Measurements from ENCODE around the gene SPEN. TPM values are rescaled to one million over a fixed set of nuclear protein-coding genes. Genes with fewer than 3 reads are reported as not detected.

Gene SPEN
- total and polyA plus RNA-seq, 2 of the 4 experiments (the other 2 are of a cell fraction), result 7.6 to 15.8 TPM

- Histone ChIP-seq H2BK120ac (ENCODE audit: low read depth, low read length) (no peak overlapping the region), H3K4me1 (ENCODE audit: control insufficient read depth, insufficient read depth, low read length) (peaks cover 23% of the 10 kb centered on the region), H3K4ac (ENCODE audit: low read depth, low read length) (no peak overlapping the region), H3K79me1 (ENCODE audit: low read depth in 1 of 2, low read length in 2 of 2) (peaks cover 47 to 90% of the 10 kb centered on the region in 2 experiments), H4K20me1 (ENCODE audit: insufficient read depth, low read length) (peaks cover 23% of the 10 kb centered on the region; the same call in 1 of the 2 replicates), H3K14ac (replicated peaks; ENCODE audit: low read depth, low read length) (no peak overlapping the region), H2AK9ac (replicated peaks; ENCODE audit: low read depth, low read length, poor library complexity) (no peak overlapping the region), H4K91ac (ENCODE audit: insufficient read depth, low read depth, low read length) (no peak overlapping the region), H3K23ac (ENCODE audit: low read depth, low read length) (no peak overlapping the region), H3K56ac (ENCODE audit: extremely low read depth, insufficient read depth, low read length) (no peak overlapping the region), H3K27ac (ENCODE audit: insufficient read depth, low read length) (no peak overlapping the region), H3K9ac (ENCODE audit: low read depth, low read length) (no peak overlapping the region), H3K9me1 (ENCODE audit: insufficient read depth, low read length) (peaks cover 26% of the 10 kb centered on the region), H3K4me2 (ENCODE audit: low read depth, low read length) (no peak overlapping the region), H2BK20ac (ENCODE audit: low read depth, low read length) (no peak overlapping the region), H2BK15ac (ENCODE audit: low read depth, low read length) (no peak overlapping the region), H3K27me3 (ENCODE audit: control insufficient read depth, insufficient read depth, low read length) (no peaks in the 10 kb centered on the region), H3K36me3 (ENCODE audit: control insufficient read depth, insufficient read depth, low read length) (peaks cover 3% of the 10 kb centered on the region; the same call in 1 of the 2 replicates), H2BK5ac (ENCODE audit: low read depth, low read length, poor library complexity, severe bottlenecking) (no peak overlapping the region), H4K8ac (ENCODE audit: low read depth in 2 of 2, low read length in 2 of 2) (no peak overlapping the region), H3K18ac (ENCODE audit: low read depth, low read length) (no peak overlapping the region), H4K5ac (ENCODE audit: low read depth, low read length) (no peak overlapping the region), H2AFZ (replicated peaks; ENCODE audit: low read length, poor library complexity) (no peak overlapping the region), H2AK5ac (ENCODE audit: low read depth, low read length) (no peak overlapping the region), H3K9me3 (ENCODE audit: control insufficient read depth, insufficient read depth, low read length) (no peaks in the 10 kb centered on the region), H3K4me3 (ENCODE audit: insufficient read depth, low read depth, low read length) (no peak overlapping the region)
- 90% methylated on average over 2 of the region's 8 CpGs; no CpG with 5 or more reads in 1 of the 2 experiments for WGBS, 2 experiments (ENCODE audit: extremely low coverage in 2 of 2, insufficient read length in 1 of 2)
- intact Hi-C loops (cut with micrococcal nuclease), result no loop called here
- TF ChIP-seq BHLHE40 (IDR thresholded peaks at IDR 0.05; ENCODE audit: low read depth, low read length), result no peak
- TF ChIP-seq SMC3 (IDR thresholded peaks at IDR 0.05; ENCODE audit: low read depth, low read length), result no peak
- no peak for TF ChIP-seq CEBPB (IDR thresholded peaks at IDR 0.05; ENCODE audit: low read depth, low read length)
- ChIA-PET CTCF (no interaction called here), POLR2A (ENCODE audit: unreplicated experiment) (no interaction called here)
- in situ Hi-C loops (cut with MboI; ENCODE audit: low sequenced_read_pairs), result no loop called here
- BruUV-seq (replicated peaks), result no TSS peak
- DNase-seq (no peak), ATAC-seq (ENCODE audit: low read depth) (no peak)
- dilution Hi-C loops (cut with HindIII; ENCODE audit: low sequenced_read_pairs, unreplicated experiment), result no loop called here
These were observed 115.3 kb downstream of the SPEN start for GRCh38 chr1:15962671-15963362.
